Measurements from ENCODE around the gene TOGARAM2. TPM values are rescaled to one million over a fixed set of nuclear protein-coding genes. Genes with fewer than 3 reads are reported as not detected.
A peak's percentile ranks its signal among the peaks of the same experiment; 100 is the strongest.

The TOGARAM2 gene
- total and polyA plus RNA-seq, 2 of the 8 experiments (the other 6 are each of a cell fraction or from before 2014, with no cell fraction given) = 0.42 to 1.4 TPM

DNA sequence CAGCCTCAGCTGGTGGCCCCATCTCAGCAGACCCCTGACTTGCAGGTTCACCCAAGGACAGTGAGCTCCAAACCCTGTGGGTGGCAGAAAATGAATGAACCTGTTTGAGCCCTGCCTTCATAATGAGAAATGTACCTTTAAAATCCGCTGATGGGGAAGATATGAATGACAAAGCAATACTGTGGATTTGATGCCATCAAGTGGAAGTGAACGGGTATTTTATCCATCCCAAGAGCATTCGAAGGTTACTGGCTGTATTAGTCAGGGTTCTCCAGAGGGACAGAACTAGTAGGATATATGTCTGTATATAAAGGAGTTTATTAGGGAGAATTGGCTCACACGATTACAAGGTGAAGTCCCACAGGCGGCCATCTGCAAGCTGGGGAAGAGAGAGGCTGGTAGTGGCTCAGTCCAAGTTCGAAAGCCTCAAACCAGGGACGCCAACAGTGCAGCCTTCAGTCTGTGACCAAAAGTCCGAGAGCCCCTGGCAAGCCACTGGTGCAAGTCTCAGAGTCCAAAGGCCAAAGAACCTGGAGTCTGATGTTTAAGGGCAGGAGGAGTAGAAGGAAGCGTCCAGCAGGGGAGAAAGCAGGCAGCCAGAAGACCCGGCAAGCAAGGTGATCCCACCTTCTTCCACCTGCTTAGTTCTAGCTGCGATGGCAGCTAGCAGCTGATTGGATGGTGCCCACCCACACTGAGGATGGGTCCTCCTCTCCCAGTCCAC lies 32.1 kb downstream of the TOGARAM2 start:
- Histone ChIP-seq H2AFZ (ENCODE audit: low read length) (no peak overlapping the region), H3K4me2 (ENCODE audit: insufficient read depth in 1 of 2, low read depth in 2 of 2, low read length in 2 of 2) (no peak overlapping the region), H3K27me3 (replicated peaks in 1 of 4; ENCODE audit: control insufficient read depth in 3 of 4, extremely low read depth in 1 of 4, insufficient read depth in 3 of 4, low read length in 3 of 4) (no peaks in the 10 kb centered on the region; a peak in 1 of 7 replicates), H3K9ac (replicated peaks in 1 of 4; ENCODE audit: extremely low read depth in 1 of 4, low read depth in 3 of 4, low read length in 3 of 4) (no peak overlapping the region), H2BK120ac (replicated peaks; ENCODE audit: low read depth, low read length) (no peak overlapping the region), H3K4me1 (replicated peaks in 1 of 4; ENCODE audit: control insufficient read depth in 3 of 4, insufficient read depth in 4 of 4, low read length in 3 of 4) (peaks cover 0 to 20% (median 8%) of the 10 kb centered on the region in 4 experiments; a peak in 5 of 7 replicates), H3K4ac (replicated peaks; ENCODE audit: insufficient read length, low read depth, low read length) (no peak overlapping the region), H3K27ac (ENCODE audit: low read depth, low read length) (no peak overlapping the region), H4K8ac (ENCODE audit: extremely low read depth, insufficient read depth, low read length) (no peak overlapping the region), H2BK12ac (ENCODE audit: low read depth, low read length) (peak overlapping the region; percentile 71; the same call in 1 of the 2 replicates), H4K5ac (ENCODE audit: insufficient read length, low read depth, low read length) (no peak overlapping the region), H3K4me3 (ENCODE audit: extremely low read depth in 1 of 4, insufficient read depth in 2 of 4, low read depth in 3 of 4, low read length in 4 of 4) (no peak overlapping the region), H2BK5ac (ENCODE audit: low read depth, low read length) (no peak overlapping the region), H3K36me3 (ENCODE audit: control insufficient read depth in 2 of 4, insufficient read depth in 4 of 4, low read length in 3 of 4) (no peaks in the 10 kb centered on the region), H3K18ac (ENCODE audit: extremely low read depth, low read length) (no peak overlapping the region), H2BK20ac (ENCODE audit: low read length) (no peak overlapping the region), H3K9me3 (ENCODE audit: insufficient read depth in 2 of 2, low read depth in 1 of 2, low read length in 1 of 2) (no peaks in the 10 kb centered on the region), H3K14ac (ENCODE audit: insufficient read length) (no peak overlapping the region), H4K20me1 (replicated peaks in 1 of 2; ENCODE audit: control insufficient read depth in 1 of 2, insufficient read depth in 2 of 2, low read length in 2 of 2) (no peaks in the 10 kb centered on the region), H3K79me2 (ENCODE audit: control insufficient read depth in 1 of 2, insufficient read depth in 2 of 2, low read length in 2 of 2) (no peaks in the 10 kb centered on the region), H4K91ac (replicated peaks; ENCODE audit: insufficient read length, low read length) (no peak overlapping the region), H2AK5ac (ENCODE audit: low read depth, low read length) (no peak overlapping the region), H3K23me2 (ENCODE audit: low read depth, low read length) (no peaks in the 10 kb centered on the region), H3K56ac (replicated peaks; ENCODE audit: insufficient read length, low read depth, low read length) (no peak overlapping the region), H2BK15ac (ENCODE audit: low read length) (no peak overlapping the region), H3K23ac (ENCODE audit: insufficient read length) (no peak overlapping the region), H3K79me1 (ENCODE audit: low read depth, low read length) (no peaks in the 10 kb centered on the region)
- no peak for TF ChIP-seq MAFK (IDR thresholded peaks at IDR 0.05; ENCODE audit: low read depth, low read length)
- no peak for TF ChIP-seq POLR2A (IDR thresholded peaks at IDR 0.05; ENCODE audit: control extremely low read depth in 1 of 2, low read depth in 2 of 2, low read length in 2 of 2)
- no peak for TF ChIP-seq BACH1 (IDR thresholded peaks at IDR 0.05; ENCODE audit: low read length)
- no peak for TF ChIP-seq CREB1 (IDR thresholded peaks at IDR 0.05)
- ChIA-PET POLR2A (ENCODE audit: partially characterized antibody) (no interaction called here), CTCF (ENCODE audit: partially characterized antibody) (interaction anchor here (1.1 kb wide), 1 partner anchor 35 kb away, joined by 3 read pairs; no protein-coding TSS in a partner anchor)
- WGBS, 2 experiments (ENCODE audit: extremely low coverage in 1 of 2, insufficient coverage in 1 of 2, insufficient read length in 1 of 2, insufficient replicate concordance in 2 of 2, low coverage in 1 of 2, low lambda C conversion rate in 2 of 2, missing lambda C conversion rate in 1 of 2) = 87% methylated on average over 11 of the region's 11 CpGs; no CpG with 5 or more reads in 1 of the 2 experiments
- DNase-seq (ENCODE audit: low read depth in 1 of 2, low spot score in 2 of 2) (no peak), FAIRE-seq (no peak)

Measured in H1 (cell line).